Measurements from ENCODE around the gene XIAP.
"Not testable (repeated sequence)": the region's sequence is repeated elsewhere in the genome, so short reads cannot be mapped to it uniquely, and the experiment has no call there.

Gene XIAP

GRCh38 chrX:123859846-123860838, at the start of gene XIAP:
Gene XIAP, plus strand, starts transcription at chrX:123860053. Its CDS starts 25,610 bp downstream, at chrX:123885663.
- DNase-seq: peak; percentile 85

- DNase-seq: no peak
Measured at GRCh38 chrX:123814343-123814742, 45.5 kb upstream of the XIAP start.

GRCh38 chrX:123814934-123815394, 44.9 kb upstream of the XIAP start:
- not testable (repeated sequence) for DNase-seq

- DNase-seq: no peak
Measured at GRCh38 chrX:123817288-123817894, 42.5 kb upstream of the XIAP start.

- DNase-seq: no peak
Measured at GRCh38 chrX:123818243-123818642, 41.6 kb upstream of the XIAP start.

- no peak for DNase-seq
Measured at GRCh38 chrX:123822965-123823364, 36.9 kb upstream of the XIAP start.

GRCh38 chrX:123830309-123830708, 29.5 kb upstream of the XIAP start:
- DNase-seq: no peak

- DNase-seq: peak; percentile 82
Measured at GRCh38 chrX:123833387-123833786, 26.5 kb upstream of the XIAP start.

GRCh38 chrX:123834116-123834515, 25.7 kb upstream of the XIAP start:
- DNase-seq: no peak

GRCh38 chrX:123835661-123836371, 24.0 kb upstream of the XIAP start:
- DNase-seq: peak; percentile 62

GRCh38 chrX:123845129-123845528, 14.7 kb upstream of the XIAP start:
- DNase-seq: not testable (repeated sequence)

GRCh38 chrX:123846577-123847038, 13.2 kb upstream of the XIAP start:
- no peak for DNase-seq

GRCh38 chrX:123847056-123847455, 12.8 kb upstream of the XIAP start:
- no peak for DNase-seq

- DNase-seq: no peak
Measured at GRCh38 chrX:123849096-123849495, 10.8 kb upstream of the XIAP start.

GRCh38 chrX:123849906-123850305, 9.9 kb upstream of the XIAP start:
- DNase-seq: not testable (repeated sequence)

GRCh38 chrX:123851079-123851478, 8.8 kb upstream of the XIAP start:
- no peak for DNase-seq

- no peak for DNase-seq
Measured at GRCh38 chrX:123854329-123854728, 5.5 kb upstream of the XIAP start.

- peak; percentile 86 for DNase-seq
Measured at GRCh38 chrX:123859409-123859845, 426 bp upstream of the XIAP start.

- DNase-seq: no peak
Measured at GRCh38 chrX:123860983-123861382, 1.1 kb downstream of the XIAP start.

GRCh38 chrX:123869488-123869887, 9.6 kb downstream of the XIAP start:
- DNase-seq: no peak

- no peak for DNase-seq
Measured at GRCh38 chrX:123871309-123871708, 11.5 kb downstream of the XIAP start.

GRCh38 chrX:123873956-123874355, 14.1 kb downstream of the XIAP start:
- DNase-seq: no peak

GRCh38 chrX:123876177-123876576, 16.3 kb downstream of the XIAP start:
- no peak for DNase-seq

Measured in activated effector memory CD4-positive, alpha-beta T cell treated with anti-CD3 and anti-CD28 coated beads, Interleukin-2, amount 50 U/mL, for 16 hours (primary cell).